ENCODE measurements around the gene CCBE1. TPM values are rescaled to one million over a fixed set of nuclear protein-coding genes. Genes with fewer than 3 reads are reported as not detected.
"Not testable (repeated sequence)": the region's sequence is repeated elsewhere in the genome, so short reads cannot be mapped to it uniquely, and the experiment has no call there.

The CCBE1 gene
- total and polyA plus RNA-seq, 2 donors (not counting 1 experiment from before 2014, with no cell fraction given) = 122 TPM

GRCh38 chr18:59715445-59715844 lies 18.2 kb upstream of the CCBE1 start:
- H3K9me3 ChIP-seq (ENCODE audit: control insufficient read depth, insufficient read depth, low read depth, low read length) = no peaks in the 10 kb centered on the region
- H3K27ac ChIP-seq (ENCODE audit: insufficient read depth, low read length) = peak overlapping the region; percentile 89
- TF ChIP-seq, protein P1, sequence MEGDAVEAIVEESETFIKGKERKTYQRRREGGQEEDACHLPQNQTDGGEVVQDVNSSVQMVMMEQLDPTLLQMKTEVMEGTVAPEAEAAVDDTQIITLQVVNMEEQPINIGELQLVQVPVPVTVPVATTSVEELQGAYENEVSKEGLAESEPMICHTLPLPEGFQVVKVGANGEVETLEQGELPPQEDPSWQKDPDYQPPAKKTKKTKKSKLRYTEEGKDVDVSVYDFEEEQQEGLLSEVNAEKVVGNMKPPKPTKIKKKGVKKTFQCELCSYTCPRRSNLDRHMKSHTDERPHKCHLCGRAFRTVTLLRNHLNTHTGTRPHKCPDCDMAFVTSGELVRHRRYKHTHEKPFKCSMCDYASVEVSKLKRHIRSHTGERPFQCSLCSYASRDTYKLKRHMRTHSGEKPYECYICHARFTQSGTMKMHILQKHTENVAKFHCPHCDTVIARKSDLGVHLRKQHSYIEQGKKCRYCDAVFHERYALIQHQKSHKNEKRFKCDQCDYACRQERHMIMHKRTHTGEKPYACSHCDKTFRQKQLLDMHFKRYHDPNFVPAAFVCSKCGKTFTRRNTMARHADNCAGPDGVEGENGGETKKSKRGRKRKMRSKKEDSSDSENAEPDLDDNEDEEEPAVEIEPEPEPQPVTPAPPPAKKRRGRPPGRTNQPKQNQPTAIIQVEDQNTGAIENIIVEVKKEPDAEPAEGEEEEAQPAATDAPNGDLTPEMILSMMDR (conservative IDR thresholded peaks at IDR 0.05 in 1 of 2, IDR thresholded peaks at IDR 0.05 in 1 of 2; ENCODE audit: low read depth in 1 of 2, low read length in 2 of 2) = no peak
- no peak for TF ChIP-seq EZH2 (IDR thresholded peaks at IDR 0.05; ENCODE audit: low read length, missing control alignments)
- H4K20me1 ChIP-seq (ENCODE audit: control insufficient read depth, extremely low read depth, insufficient read depth, low read length) = no peaks in the 10 kb centered on the region
- no peak overlapping the region for H2AFZ ChIP-seq (ENCODE audit: low read length)
- peaks cover 31% of the 10 kb centered on the region for H3K4me1 ChIP-seq (ENCODE audit: control insufficient read depth, extremely low read depth, insufficient read depth, low read length)
- no peaks in the 10 kb centered on the region for H3K36me3 ChIP-seq (ENCODE audit: control insufficient read depth, insufficient read depth, low read length)
- H3K4me3 ChIP-seq (replicated peaks in 1 of 4; ENCODE audit: control extremely low read depth in 1 of 4, insufficient read depth in 1 of 4, low read depth in 3 of 4, low read length in 4 of 4) = no peak overlapping the region
- H3K4me2 ChIP-seq (ENCODE audit: extremely low read depth, insufficient read depth, low read length) = no peak overlapping the region
- no peaks in the 10 kb centered on the region for H3K79me2 ChIP-seq (ENCODE audit: control insufficient read depth, insufficient read depth, low read length)
- H3K27me3 ChIP-seq (ENCODE audit: control insufficient read depth, insufficient read depth, low read length) = no peaks in the 10 kb centered on the region
- DNase-seq (ENCODE audit: low read depth in 2 of 2) = peak in 1 of 2 donors; percentile 51
- H3K9ac ChIP-seq (ENCODE audit: insufficient read depth, low read length) = no peak overlapping the region

GRCh38 chr18:59714096-59714495 lies 16.9 kb upstream of the CCBE1 start:
- H3K4me1 ChIP-seq (ENCODE audit: control insufficient read depth, extremely low read depth, insufficient read depth, low read length) = peaks cover 22% of the 10 kb centered on the region
- H3K9ac ChIP-seq (ENCODE audit: insufficient read depth, low read length); H3K27ac ChIP-seq (ENCODE audit: insufficient read depth, low read length); DNase-seq (ENCODE audit: low read depth in 2 of 2); H3K36me3 ChIP-seq (ENCODE audit: control insufficient read depth, insufficient read depth, low read length); H2AFZ ChIP-seq (ENCODE audit: low read length); H3K4me3 ChIP-seq (replicated peaks in 1 of 4; ENCODE audit: control extremely low read depth in 1 of 4, insufficient read depth in 1 of 4, low read depth in 3 of 4, low read length in 4 of 4); H4K20me1 ChIP-seq (ENCODE audit: control insufficient read depth, extremely low read depth, insufficient read depth, low read length); H3K9me3 ChIP-seq (ENCODE audit: control insufficient read depth, insufficient read depth, low read depth, low read length); H3K79me2 ChIP-seq (ENCODE audit: control insufficient read depth, insufficient read depth, low read length); H3K27me3 ChIP-seq (ENCODE audit: control insufficient read depth, insufficient read depth, low read length); H3K4me2 ChIP-seq (ENCODE audit: extremely low read depth, insufficient read depth, low read length): not testable (repeated sequence)

- Histone ChIP-seq H4K20me1 (ENCODE audit: control insufficient read depth, extremely low read depth, insufficient read depth, low read length) (no peaks in the 10 kb centered on the region), H3K36me3 (ENCODE audit: control insufficient read depth, insufficient read depth, low read length) (no peaks in the 10 kb centered on the region), H3K9me3 (ENCODE audit: control insufficient read depth, insufficient read depth, low read depth, low read length) (no peaks in the 10 kb centered on the region), H2AFZ (ENCODE audit: low read length) (no peak overlapping the region), H3K27ac (ENCODE audit: insufficient read depth, low read length) (no peak overlapping the region), H3K79me2 (ENCODE audit: control insufficient read depth, insufficient read depth, low read length) (no peaks in the 10 kb centered on the region), H3K9ac (ENCODE audit: insufficient read depth, low read length) (no peak overlapping the region), H3K4me2 (ENCODE audit: extremely low read depth, insufficient read depth, low read length) (no peak overlapping the region), H3K27me3 (ENCODE audit: control insufficient read depth, insufficient read depth, low read length) (no peaks in the 10 kb centered on the region), H3K4me3 (replicated peaks in 1 of 4; ENCODE audit: control extremely low read depth in 1 of 4, insufficient read depth in 1 of 4, low read depth in 3 of 4, low read length in 4 of 4) (no peak overlapping the region), H3K4me1 (ENCODE audit: control insufficient read depth, extremely low read depth, insufficient read depth, low read length) (peaks cover 10% of the 10 kb centered on the region)
- TF ChIP-seq, protein P1 (conservative IDR thresholded peaks at IDR 0.05 in 1 of 2, IDR thresholded peaks at IDR 0.05 in 1 of 2; ENCODE audit: low read depth in 1 of 2, low read length in 2 of 2) = no peak
- no peak for TF ChIP-seq EZH2 (IDR thresholded peaks at IDR 0.05; ENCODE audit: low read length, missing control alignments)
- no peak for DNase-seq (ENCODE audit: low read depth in 2 of 2)
Measured at GRCh38 chr18:59712311-59712710, 15.1 kb upstream of the CCBE1 start.
